Right lobe of liver (tissue), 4 donors: ENCODE results near the gene NPR1.

Source experiments
- CTCF ChIP-seq, 4 donors: fragments of 200-600 bp in 3 of 4; fragments of 450-650 bp in 1 of 4; IDR thresholded peaks; one replicate each; pipeline versions ENCODE4 v1.5.1 to v1.8.0; 2016 to 2022; ENCODE audit warnings: antibody characterized with exemption in 4 of 4, mild to moderate bottlenecking in 2 of 4
- POLR2A ChIP-seq: fragments of 450-650 bp; IDR thresholded peaks from one replicate; pipeline ENCODE4 v1.6.1; 2017; ENCODE audit warnings: antibody characterized with exemption, mild to moderate bottlenecking
- donor health status: DM: no; HTN: no; CAD: no.
- donor health status: DM: no; HTN: no; CAD: no.
- donor health status: DM: no; HTN: yes; CAD: no.

GRCh38 chr1:153687346-153688125 lies 9.0 kb downstream of the NPR1 start:
- TF ChIP-seq CTCF (IDR thresholded peaks at IDR 0.05): no peak
- no peak for TF ChIP-seq POLR2A
